Body of pancreas (tissue), 4 donors: ENCODE results near the gene SLC25A44. TPM values are rescaled to one million over a fixed set of nuclear protein-coding genes. Genes with fewer than 3 reads are reported as not detected.

Experiments
- ATAC-seq: fragments of 150-250 bp; one replicate; pipeline ENCODE4 v1.9.1; 2016
- DNase-seq, 4 donors: peaks; one replicate each; pipeline ENCODE4 v3.0.0-alpha.2; 2019
- H3K27ac ChIP-seq, 4 donors: fragments of 200-600 bp; sonication (generic); 1 replicate in 3 of 4; 2 replicates in 1 of 4; pipeline versions ENCODE4 v1.5.1 to v1.6.1; 2016 to 2019; ENCODE audit warnings: mild to moderate bottlenecking in 1 of 4, mixed read lengths in 1 of 4, moderate library complexity in 1 of 4
- H3K27me3 ChIP-seq, 2 donors: fragments of 200-600 bp; sonication (generic); one replicate each; pipeline ENCODE4 v1.6.0; 2016; ENCODE audit warnings: mild to moderate bottlenecking in 1 of 2
- H3K36me3 ChIP-seq, 2 donors: fragments of 200-600 bp; sonication (generic); replicated peaks in 1 of 2; 2 replicates each; pipeline ENCODE4 v1.5.1; 2016; ENCODE audit warnings: low read depth in 2 of 2; ENCODE audit not compliant: insufficient read depth in 1 of 2
- H3K4me1 ChIP-seq: fragments of 200-600 bp; sonication (generic); one replicate; pipeline ENCODE4 v1.6.0; 2016
- H3K4me3 ChIP-seq, 2 donors: fragments of 200-600 bp; sonication (generic); 1 replicate in 1 of 2; 2 replicates in 1 of 2; pipeline ENCODE4 v1.5.1; 2016 to 2019
- H3K9me3 ChIP-seq, 3 donors: fragments of 200-600 bp; sonication (generic); 1 replicate in 2 of 3; 2 replicates in 1 of 3; pipeline ENCODE4 v1.5.1; 2016
- CTCF ChIP-seq, 7 experiments: fragments of 450-650 bp in 4 of 7; fragments of 200-600 bp in 3 of 7; sonication (generic) in 3 of 7; IDR thresholded peaks; one replicate each; pipeline ENCODE4 v1.5.1; 2016 to 2019; ENCODE audit warnings: antibody characterized with exemption in 7 of 7
- POLR2A ChIP-seq, 3 donors: fragments of 450-650 bp; IDR thresholded peaks; one replicate each; pipeline ENCODE4 v1.6.1; 2016; ENCODE audit warnings: antibody characterized with exemption in 3 of 3, mild to moderate bottlenecking in 2 of 3
- WGBS, 2 donors: methylation state at CpG; one replicate each; pipeline ENCODE4 v1.1.5; 2017; 5-methylcytosine and 5-hydroxymethylcytosine counted together
- intact Hi-C: fragments of 100-400 bp; cut with DNase I; formaldehyde crosslinking; loops from one replicate; pipeline ENCODE4 v1.15.1; 2023
- total RNA-seq, 2 donors: library from RNA; depleted of rRNA; stranded (reverse); fragments of >200 nt; gene quantifications; one replicate each; pipeline ENCODE4 v1.1.0, GENCODE V29; 2016

The SLC25A44 gene
- total RNA-seq, 2 donors from 2014 or later, result 5.2 to 13.2 TPM

GRCh38 chr1:156204686-156205085 lies 10.8 kb downstream of the SLC25A44 start:
- intact Hi-C loops, result no loop called here
- H3K9me3 ChIP-seq, result no peaks in the 10 kb centered on the region
- ATAC-seq, result no peak
- H3K27ac ChIP-seq, result no peak overlapping the region
- peaks cover 0 to 5% of the 10 kb centered on the region in 2 donors for H3K36me3 ChIP-seq
- no peak overlapping the region for H3K4me3 ChIP-seq
- no peak for TF ChIP-seq POLR2A (IDR thresholded peaks at IDR 0.05)
- no peak for TF ChIP-seq CTCF (IDR thresholded peaks at IDR 0.05)
- 87 to 96% methylated on average over 3 of the region's 3 CpGs for WGBS, 2 donors
- no peaks in the 10 kb centered on the region for H3K27me3 ChIP-seq
- no peaks in the 10 kb centered on the region for H3K4me1 ChIP-seq
- DNase-seq, result no peak

- Histone ChIP-seq H3K36me3 (peaks cover 0 to 2% of the 10 kb centered on the region in 2 donors), H3K4me1 (peaks cover 24% of the 10 kb centered on the region), H3K9me3 (no peaks in the 10 kb centered on the region), H3K4me3 (no peak overlapping the region), H3K27ac (no peak overlapping the region), H3K27me3 (no peaks in the 10 kb centered on the region)
- WGBS, 2 donors, result 83 to 97% methylated on average over 2 to 3 of the region's 3 CpGs
- ATAC-seq (no peak), DNase-seq (no peak)
- intact Hi-C loops, result no loop called here
- TF ChIP-seq POLR2A (IDR thresholded peaks at IDR 0.05) (no peak), CTCF (IDR thresholded peaks at IDR 0.05) (no peak)
Measured at GRCh38 chr1:156211243-156211642, 17.3 kb downstream of the SLC25A44 start.

- Histone ChIP-seq H3K9me3 (no peaks in the 10 kb centered on the region), H3K4me1 (peaks cover 24% of the 10 kb centered on the region), H3K27me3 (no peaks in the 10 kb centered on the region), H3K4me3 (no peak overlapping the region), H3K27ac (peak overlapping the region in 3 of 4 donors; percentile 89 to 99 (median 97)), H3K36me3 (peaks cover 0 to 2% of the 10 kb centered on the region in 2 donors)
- WGBS, 2 donors, result 75% methylated on average over 9 of the region's 9 CpGs
- intact Hi-C loops, result no loop called here
- TF ChIP-seq CTCF (IDR thresholded peaks at IDR 0.05) (no peak), POLR2A (IDR thresholded peaks at IDR 0.05) (no peak)
- ATAC-seq (no peak), DNase-seq (no peak)
Measured at GRCh38 chr1:156212130-156212529, 18.2 kb downstream of the SLC25A44 start.

- intact Hi-C loops, result no loop called here
- Histone ChIP-seq H3K27ac (peak within 1 kb of the TSS; percentile 89 to 99 (median 96)), H3K36me3 (peaks cover 0 to 2% of the 10 kb centered on the region in 2 donors), H3K4me3 (peak within 1 kb of the TSS; percentile 23 to 60), H3K4me1 (peaks cover 33% of the 10 kb centered on the region), H3K27me3 (no peaks in the 10 kb centered on the region), H3K9me3 (no peaks in the 10 kb centered on the region)
- DNase-seq, result peak; percentile 96 to 98 (median 98)
- TF ChIP-seq POLR2A (IDR thresholded peaks at IDR 0.05) (peak; percentile 80 to 91 (median 90)), CTCF (IDR thresholded peaks at IDR 0.05) (peak in 3 of 7 experiments; percentile 11 to 23 (median 16))
- 0% methylated on average over 24 to 61 of the region's 61 CpGs for WGBS, 2 donors
- peak; percentile 98 for ATAC-seq
Measured at GRCh38 chr1:156212833-156213643, 19.1 kb downstream of the SLC25A44 start, which contains the start of gene PMF1. TSS of gene PMF1 (plus strand) at chr1:156213007. CDS start at chr1:156213016, 9 bp downstream.
